K562 (cell line): Measurements from ENCODE around the gene GZMM. TPM values are rescaled to one million over a fixed set of nuclear protein-coding genes. Genes with fewer than 3 reads are reported as not detected.
A peak's percentile ranks its signal among the peaks of the same experiment; 100 is the strongest.

Experiments used
- BACH1 ChIP-seq: fragments of 200-800 bp; sonication (Bioruptor generic); IDR thresholded peaks from 2 replicates; pipeline ENCODE4 v1.6.1; 2016; ENCODE audit warnings: missing genetic modification characterization, missing compliant biosample characterization
- COPS2 ChIP-seq: fragments of 450-650 bp; conservative IDR thresholded peaks from 2 replicates; pipeline ENCODE4 v1.6.1; 2016; ENCODE audit warnings: mild to moderate bottlenecking, moderate library complexity
- ELF4 ChIP-seq: fragments of 450-650 bp; formaldehyde crosslinking; IDR thresholded peaks from 2 replicates; pipeline ENCODE4 v1.4.0; 2022; ENCODE audit warnings: missing genetic modification characterization
- FOXK2 ChIP-seq, 2 experiments: fragments of 450-650 bp; IDR thresholded peaks in 1 of 2; conservative IDR thresholded peaks in 1 of 2; 2 replicates each; pipeline ENCODE4 v1.6.1; 2016; ENCODE audit warnings: low read depth in 2 of 2, mild to moderate bottlenecking in 1 of 2
- HDAC1 ChIP-seq, 2 experiments: fragments of 450-650 bp; IDR thresholded peaks; 2 replicates each; pipeline ENCODE4 v1.6.1; 2016 to 2017; ENCODE audit warnings: inconsistent platforms in 1 of 2, mild to moderate bottlenecking in 1 of 2, moderate library complexity in 1 of 2
- HNRNPH1 ChIP-seq: fragments of 200-400 bp; formaldehyde crosslinking; optimal IDR thresholded peaks from 2 replicates; pipeline ENCODE3; 2017; ENCODE audit warnings: low read depth, mild to moderate bottlenecking, low read length, moderate library complexity
- MAFF ChIP-seq: IDR thresholded peaks from 2 replicates; pipeline ENCODE4 v1.6.1; 2012; ENCODE audit warnings: low read length, improper control_type of control experiment
- MTA2 ChIP-seq: fragments of 450-650 bp; IDR thresholded peaks from 2 replicates; pipeline ENCODE4 v1.6.1; 2016; ENCODE audit warnings: low read depth
- NCOA2 ChIP-seq, 2 experiments: fragments of 450-650 bp; IDR thresholded peaks; 2 replicates each; pipeline ENCODE4 v1.6.1; 2018; ENCODE audit warnings: mild to moderate bottlenecking in 2 of 2, moderate library complexity in 1 of 2; ENCODE audit not compliant: partially characterized antibody in 2 of 2
- NR2C2 ChIP-seq, 2 experiments: fragments of 200-800 bp in 1 of 2; sonication (Bioruptor generic) in 1 of 2; sonication (generic) in 1 of 2; formaldehyde crosslinking in 1 of 2; IDR thresholded peaks; 2 replicates each; pipeline versions ENCODE4 v1.6.1 to v1.8.0; 2016 to 2022; ENCODE audit warnings: mild to moderate bottlenecking in 1 of 2, missing compliant biosample characterization in 1 of 2, missing genetic modification characterization in 1 of 2, missing genetic modification reagents in 1 of 2
- SRSF1 ChIP-seq: fragments of 200-400 bp; formaldehyde crosslinking; IDR thresholded peaks from 2 replicates; pipeline ENCODE4 v1.6.1; 2017; ENCODE audit warnings: mild to moderate bottlenecking, low read depth, low read length, moderate library complexity
- ZFP36 ChIP-seq: fragments of 150-350 bp; IDR thresholded peaks from 2 replicates; pipeline ENCODE4 v1.6.1; 2018; ENCODE audit warnings: low read length, low read depth; ENCODE audit not compliant: partially characterized antibody
- ZNF165 ChIP-seq: fragments of 250-450 bp; sonication (Bioruptor Pico); IDR thresholded peaks from 2 replicates; pipeline ENCODE4 v1.4.0; 2020; ENCODE audit warnings: borderline replicate concordance
- ZNF175 ChIP-seq: fragments of 200-800 bp; sonication (Bioruptor generic); IDR thresholded peaks from 2 replicates; pipeline ENCODE4 v1.6.1; 2016; ENCODE audit warnings: low read depth, mild to moderate bottlenecking, missing genetic modification characterization, missing compliant biosample characterization
- ZNF644 ChIP-seq: fragments of 200-800 bp; sonication (Bioruptor generic); IDR thresholded peaks from 2 replicates; pipeline ENCODE4 v1.6.1; 2016; ENCODE audit warnings: low read depth, missing genetic modification characterization, missing compliant biosample characterization
- polyA plus RNA-seq, 8 experiments: library from polyadenylated mRNA; depleted of rRNA in 4 of 8; stranded (reverse) in 5 of 8; unstranded in 3 of 8; fragments of >200 nt; fragmentation: Nextera tagmentation in 2 of 8; fragmentation: Illumina TruSeq in 1 of 8; extraction: Ambion mirVana in 2 of 8; extraction: Trizol in 1 of 8; gene quantifications; 2 replicates each; pipeline versions ENCODE4 v1.2.1 to v1.2.3, GENCODE V29; 2011 to 2014; ENCODE audit warnings: inconsistent platforms in 1 of 8, missing spikeins in 1 of 8
- total RNA-seq, 7 experiments: library from RNA; depleted of rRNA in 6 of 7; stranded (reverse); fragments of >200 nt in 6 of 7; fragmentation: Illumina TruSeq in 2 of 7; extraction: Trizol in 2 of 7; gene quantifications; 2 replicates each; pipeline versions ENCODE4 v1.2.1 to v1.2.3, GENCODE V29; 2011 to 2021; ENCODE audit warnings: low replicate concordance in 1 of 7

The GZMM gene
- total and polyA plus RNA-seq, 9 of the 15 experiments (the other 6 are each of a cell fraction or from before 2014, with no cell fraction given): 0.08 to 2.6 (median 0.70) TPM; not detected in 2

DNA sequence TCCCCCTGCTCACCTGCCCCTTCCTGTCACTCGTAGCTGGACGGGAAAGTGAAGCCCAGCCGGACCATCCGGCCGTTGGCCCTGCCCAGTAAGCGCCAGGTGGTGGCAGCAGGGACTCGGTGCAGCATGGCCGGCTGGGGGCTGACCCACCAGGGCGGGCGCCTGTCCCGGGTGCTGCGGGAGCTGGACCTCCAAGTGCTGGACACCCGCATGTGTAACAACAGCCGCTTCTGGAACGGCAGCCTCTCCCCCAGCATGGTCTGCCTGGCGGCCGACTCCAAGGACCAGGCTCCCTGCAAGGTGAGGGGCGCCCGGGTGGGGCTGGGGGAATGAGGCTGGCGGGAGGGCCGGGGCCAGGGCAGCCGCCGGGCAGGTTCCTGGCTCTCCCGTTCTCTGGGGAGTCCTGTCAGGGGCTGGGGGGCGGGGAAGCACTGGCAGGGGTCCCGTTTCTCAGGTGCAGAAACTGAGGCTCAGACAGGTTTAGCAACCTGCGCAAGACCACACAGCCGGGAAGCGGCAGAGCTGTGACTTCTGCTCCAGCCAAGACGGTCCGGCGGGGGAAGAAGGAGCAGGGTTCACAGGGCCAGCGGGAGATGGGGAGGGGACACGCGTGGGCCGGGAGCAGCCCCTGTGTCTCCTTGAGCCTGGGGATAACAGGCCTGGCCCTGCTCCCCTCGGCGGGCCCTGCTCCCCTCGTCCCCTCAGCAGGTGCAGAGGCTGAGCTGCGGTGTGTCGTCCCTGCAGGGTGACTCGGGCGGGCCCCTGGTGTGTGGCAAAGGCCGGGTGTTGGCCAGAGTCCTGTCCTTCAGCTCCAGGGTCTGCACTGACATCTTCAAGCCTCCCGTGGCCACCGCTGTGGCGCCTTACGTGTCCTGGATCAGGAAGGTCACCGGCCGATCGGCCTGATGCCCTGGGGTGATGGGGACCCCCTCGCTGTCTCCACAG lies 5.3 kb downstream of the GZMM start (continued):
- TF ChIP-seq FOXK2 (conservative IDR thresholded peaks at IDR 0.05 in 1 of 2, IDR thresholded peaks at IDR 0.05 in 1 of 2; ENCODE audit: low read depth in 2 of 2): no peak
- TF ChIP-seq ZNF644 (tag): no peak
- TF ChIP-seq MAFF: no peak
- no peak for TF ChIP-seq ELF4
- TF ChIP-seq MTA2: no peak
- TF ChIP-seq SRSF1: no peak
- no peak for TF ChIP-seq BACH1 (tag)
- TF ChIP-seq HNRNPH1: no peak
- no peak for TF ChIP-seq HDAC1 (IDR thresholded peaks at IDR 0.05)
- TF ChIP-seq ZNF165 (CRISPR knock-in tag): no peak
- TF ChIP-seq COPS2: no peak
- TF ChIP-seq ZFP36: peak; percentile 27
- no peak for TF ChIP-seq NCOA2 (IDR thresholded peaks at IDR 0.05; ENCODE audit: partially characterized antibody in 2 of 2)
- no peak for TF ChIP-seq NR2C2 (CRISPR knock-in tag; IDR thresholded peaks at IDR 0.05)
- TF ChIP-seq NR2C2 (tag; IDR thresholded peaks at IDR 0.05): no peak
- no peak for TF ChIP-seq ZNF175 (CRISPR knock-in tag)
